MG63 (cell line): Measurements from ENCODE around the gene TBC1D9B. TPM values are rescaled to one million over a fixed set of nuclear protein-coding genes. Genes with fewer than 3 reads are reported as not detected.

Experiments
- DNase-seq: peaks from one replicate; pipeline ENCODE4 v3.0.0-alpha.2; 2020
- H3K27me3 ChIP-seq: fragments of 250-450 bp; sonication (Bioruptor Pico); 2 replicates; pipeline ENCODE4 v1.5.1; 2020; ENCODE audit warnings: mild to moderate bottlenecking, moderate library complexity
- H3K36me3 ChIP-seq: fragments of 250-450 bp; sonication (Bioruptor Pico); 2 replicates; pipeline ENCODE4 v1.5.1; 2020; ENCODE audit warnings: mild to moderate bottlenecking, moderate library complexity
- H3K4me3 ChIP-seq: fragments of 250-450 bp; sonication (Bioruptor Pico); 2 replicates; pipeline ENCODE4 v1.5.1; 2020; ENCODE audit warnings: mild to moderate bottlenecking, moderate library complexity
- H3K9me3 ChIP-seq: fragments of 250-450 bp; sonication (Bioruptor Pico); 2 replicates; pipeline ENCODE4 v1.5.1; 2020; ENCODE audit warnings: mild to moderate bottlenecking, moderate library complexity
- total RNA-seq: library from RNA; depleted of rRNA; stranded (reverse); fragments of >200 nt; shearing (Covaris generic); gene quantifications from 2 replicates; pipeline ENCODE4 v1.2.3, GENCODE V29; 2014; ENCODE audit warnings: low replicate concordance

Gene TBC1D9B
- total RNA-seq, 1 experiment from 2014 or later, result 101 TPM

GRCh38 chr5:179893958-179894895 is 13.5 kb downstream of the TBC1D9B start:
- H3K27me3 ChIP-seq, result no peaks in the 10 kb centered on the region
- H3K9me3 ChIP-seq, result no peaks in the 10 kb centered on the region
- H3K4me3 ChIP-seq, result no peak overlapping the region
- H3K36me3 ChIP-seq, result peaks cover 96% of the 10 kb centered on the region
- no peak for DNase-seq

- Histone ChIP-seq H3K27me3 (no peaks in the 10 kb centered on the region), H3K36me3 (peaks cover 95% of the 10 kb centered on the region), H3K4me3 (no peak overlapping the region), H3K9me3 (no peaks in the 10 kb centered on the region)
- no peak for DNase-seq
Observed at GRCh38 chr5:179893076-179893957, 14.4 kb downstream of the TBC1D9B start.

DNA sequence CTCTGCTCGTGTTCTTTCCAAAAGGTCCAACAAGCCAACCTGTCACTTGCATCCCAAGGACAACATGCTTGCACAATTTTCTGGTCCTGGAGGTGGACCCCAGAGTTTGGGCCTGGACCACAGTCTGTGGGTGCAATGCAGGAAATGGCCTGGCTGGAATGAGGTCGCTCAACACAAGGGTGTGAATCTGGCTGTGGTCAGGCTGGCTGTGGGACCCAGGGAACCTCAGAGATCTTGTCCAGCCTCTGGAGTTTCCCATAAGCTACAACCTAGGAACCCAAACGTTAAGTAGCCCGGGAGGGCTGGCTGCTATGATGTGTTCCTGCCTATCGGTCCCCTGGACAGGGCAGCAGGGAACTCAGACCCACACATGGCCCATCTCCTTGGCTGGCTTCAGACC is 15.4 kb downstream of the TBC1D9B start:
- H3K4me3 ChIP-seq, result no peak overlapping the region
- peaks cover 95% of the 10 kb centered on the region for H3K36me3 ChIP-seq
- no peaks in the 10 kb centered on the region for H3K27me3 ChIP-seq
- DNase-seq, result no peak
- H3K9me3 ChIP-seq, result no peaks in the 10 kb centered on the region

DNA sequence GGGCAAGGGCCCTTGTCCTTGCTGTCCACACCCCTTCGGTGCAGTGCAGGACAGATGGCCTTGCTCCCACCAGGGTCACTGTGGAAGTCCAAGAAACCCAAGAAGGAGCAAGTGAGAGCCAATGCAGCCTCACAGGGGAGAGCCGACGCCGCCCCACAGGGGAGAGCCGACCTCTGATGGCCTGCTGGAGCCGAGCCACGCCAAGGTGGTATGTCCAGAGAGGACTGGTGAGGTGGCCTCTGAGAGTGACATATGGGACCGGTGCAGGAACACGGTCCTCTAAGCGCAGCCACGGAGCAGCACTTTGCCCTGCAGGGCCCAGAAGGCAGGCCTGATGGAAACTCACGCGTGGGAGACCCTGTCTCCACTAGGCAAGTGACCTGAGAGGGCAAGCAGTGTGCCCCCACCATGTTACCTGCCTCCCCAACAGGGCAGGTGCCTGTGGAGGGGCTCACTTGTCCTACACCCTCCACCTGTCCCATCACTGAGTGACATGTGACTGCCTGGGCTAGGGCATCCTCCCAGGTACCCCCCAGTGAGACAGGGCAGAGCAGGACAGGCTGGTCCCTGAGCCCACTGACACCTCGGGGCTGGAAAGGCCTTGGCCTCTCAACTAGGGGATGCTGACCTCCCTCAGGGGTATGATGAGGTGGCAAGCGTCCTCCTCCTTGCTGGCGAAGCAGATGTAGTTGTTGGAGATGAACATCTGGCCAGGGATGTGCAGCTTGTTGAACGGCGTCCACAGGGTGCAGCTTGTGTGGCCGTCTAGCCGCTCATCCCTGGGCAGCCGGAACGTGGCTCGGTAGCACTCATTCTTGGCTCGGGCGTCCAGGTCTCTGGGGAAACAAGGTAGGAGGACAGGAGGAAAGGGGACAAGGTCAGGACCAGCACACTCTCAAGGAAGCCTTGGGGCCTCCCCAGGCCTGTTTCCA is 16.7 kb downstream of the TBC1D9B start:
- H3K4me3 ChIP-seq, result no peak overlapping the region
- H3K36me3 ChIP-seq, result peaks cover 97% of the 10 kb centered on the region
- no peaks in the 10 kb centered on the region for H3K27me3 ChIP-seq
- no peak for DNase-seq
- no peaks in the 10 kb centered on the region for H3K9me3 ChIP-seq

DNA sequence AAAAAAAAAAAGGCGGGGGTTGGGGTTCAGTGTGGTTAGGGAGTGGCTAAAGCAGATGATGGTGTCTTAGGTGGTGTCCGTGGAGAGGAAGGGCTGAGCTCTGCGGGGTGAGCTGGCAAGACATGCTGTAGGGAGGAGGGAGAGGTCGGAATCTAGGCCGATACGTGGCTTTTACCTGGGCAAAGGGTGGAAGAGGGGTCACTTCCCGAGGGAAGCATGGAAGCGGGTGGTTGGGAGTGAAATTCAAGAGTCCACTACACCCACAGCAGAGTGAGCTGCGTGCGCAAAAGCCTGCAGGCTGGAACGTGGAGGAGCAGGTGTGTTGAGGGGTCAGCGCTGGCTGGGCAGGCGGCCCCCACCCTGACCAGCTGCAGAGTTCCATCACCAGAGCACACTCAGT is 17.8 kb downstream of the TBC1D9B start:
- peaks cover 8% of the 10 kb centered on the region; the same call in 1 of the 2 replicates for H3K9me3 ChIP-seq
- H3K27me3 ChIP-seq, result no peaks in the 10 kb centered on the region
- H3K4me3 ChIP-seq, result no peak overlapping the region
- H3K36me3 ChIP-seq, result peaks cover 97% of the 10 kb centered on the region
- no peak for DNase-seq

- no peak overlapping the region for H3K4me3 ChIP-seq
- no peak for DNase-seq
- no peaks in the 10 kb centered on the region for H3K27me3 ChIP-seq
- peaks cover 22% of the 10 kb centered on the region for H3K9me3 ChIP-seq
- peaks cover 98% of the 10 kb centered on the region for H3K36me3 ChIP-seq
Observed at GRCh38 chr5:179887802-179888201, 19.9 kb downstream of the TBC1D9B start.

GRCh38 chr5:179887095-179887494 is 20.6 kb downstream of the TBC1D9B start:
- Histone ChIP-seq H3K4me3 (no peak overlapping the region), H3K9me3 (peaks cover 27% of the 10 kb centered on the region), H3K36me3 (peaks cover 98% of the 10 kb centered on the region), H3K27me3 (no peaks in the 10 kb centered on the region)
- DNase-seq, result no peak

DNA sequence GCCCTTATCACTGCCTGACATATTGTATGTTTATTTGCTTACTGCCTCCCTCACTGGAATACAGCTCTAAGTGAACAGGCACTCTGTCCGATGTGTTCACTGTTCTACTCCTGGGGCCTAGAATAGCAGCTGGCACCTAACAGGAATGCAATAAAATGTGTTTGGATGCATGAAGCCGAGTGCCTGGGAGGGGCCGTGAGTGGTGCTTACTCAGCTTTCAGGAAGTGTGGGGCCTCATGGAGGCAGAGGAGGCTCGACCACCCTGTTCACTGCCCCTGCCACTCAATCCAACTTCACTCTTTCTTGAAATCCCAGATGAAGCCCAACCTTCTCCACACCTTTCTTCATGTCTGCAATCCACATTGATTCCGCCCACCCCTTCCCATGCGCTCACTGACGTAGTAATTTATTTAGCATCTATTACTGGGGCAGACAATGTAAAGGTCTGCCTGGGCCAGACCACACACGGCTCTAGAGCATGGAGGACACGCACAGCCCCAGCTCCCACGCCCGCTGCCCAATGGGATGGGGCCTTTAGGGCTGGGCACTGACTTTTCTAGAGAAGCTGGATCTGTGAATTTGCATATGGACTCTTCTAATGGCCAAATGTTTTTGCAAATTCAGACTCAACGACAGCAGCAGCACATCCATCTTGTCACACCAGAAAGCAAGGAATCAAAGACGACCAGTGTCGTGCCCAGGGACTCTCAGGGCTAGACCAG is 21.3 kb downstream of the TBC1D9B start:
- Histone ChIP-seq H3K4me3 (no peak overlapping the region), H3K36me3 (peaks cover 98% of the 10 kb centered on the region), H3K9me3 (peaks cover 27% of the 10 kb centered on the region), H3K27me3 (no peaks in the 10 kb centered on the region)
- no peak for DNase-seq

DNA sequence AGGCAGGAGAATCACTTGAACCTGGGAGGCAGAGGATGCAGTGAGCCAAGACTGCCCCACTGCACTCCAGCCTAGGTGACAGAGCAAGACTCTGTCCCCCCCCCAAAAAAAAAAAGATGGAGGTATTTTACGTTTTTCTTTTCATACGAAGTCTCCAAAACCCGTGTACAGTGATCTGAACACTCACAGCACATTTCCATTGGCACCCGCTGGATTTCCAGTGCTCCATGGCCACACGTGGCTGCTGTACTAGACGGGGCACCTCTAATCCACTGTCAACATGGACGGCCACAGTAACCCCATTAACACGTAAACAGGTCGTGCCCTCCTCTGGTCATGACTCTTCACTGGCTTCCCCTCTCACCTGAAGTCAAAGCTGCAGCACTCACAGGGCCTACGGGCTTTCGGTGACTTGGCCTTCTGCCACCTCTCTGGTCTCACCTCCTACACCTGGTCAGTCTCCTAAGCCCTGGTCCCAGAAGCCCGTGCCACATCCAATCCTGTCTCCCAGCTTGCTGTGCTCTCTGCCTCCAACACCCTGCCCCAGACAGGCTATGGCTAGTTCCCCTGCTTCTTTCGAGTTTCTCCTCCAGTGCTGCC is 22.1 kb downstream of the TBC1D9B start:
- DNase-seq, result no peak
- peaks cover 98% of the 10 kb centered on the region for H3K36me3 ChIP-seq
- H3K27me3 ChIP-seq, result no peaks in the 10 kb centered on the region
- no peak overlapping the region for H3K4me3 ChIP-seq
- peaks cover 27% of the 10 kb centered on the region for H3K9me3 ChIP-seq

GRCh38 chr5:179883163-179883562 is 24.5 kb downstream of the TBC1D9B start:
- Histone ChIP-seq H3K4me3 (no peak overlapping the region), H3K36me3 (peaks cover 100% of the 10 kb centered on the region), H3K27me3 (no peaks in the 10 kb centered on the region), H3K9me3 (peaks cover 27% of the 10 kb centered on the region)
- DNase-seq, result no peak

DNA sequence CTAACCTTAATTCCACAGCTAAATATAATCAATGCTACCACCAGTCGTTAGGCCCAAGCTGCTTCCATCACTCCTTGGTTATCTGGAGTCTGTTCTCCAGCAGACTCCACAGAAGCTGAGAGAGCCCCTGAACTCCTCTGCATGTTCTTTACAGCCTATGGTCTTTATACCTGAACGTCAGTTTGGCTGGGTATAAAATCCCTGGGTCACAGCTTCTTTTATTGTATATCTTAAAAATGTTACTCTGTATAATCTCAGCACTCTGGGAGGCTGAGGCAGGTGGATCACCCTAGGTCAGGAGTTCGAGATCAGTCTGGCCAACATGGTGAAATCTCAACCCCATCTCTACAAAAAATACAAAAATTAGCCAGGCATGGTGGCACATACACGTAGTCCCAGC is 25.4 kb downstream of the TBC1D9B start:
- no peak for DNase-seq
- Histone ChIP-seq H3K36me3 (peaks cover 99% of the 10 kb centered on the region), H3K27me3 (no peaks in the 10 kb centered on the region), H3K9me3 (peaks cover 27% of the 10 kb centered on the region), H3K4me3 (no peak overlapping the region)

DNA sequence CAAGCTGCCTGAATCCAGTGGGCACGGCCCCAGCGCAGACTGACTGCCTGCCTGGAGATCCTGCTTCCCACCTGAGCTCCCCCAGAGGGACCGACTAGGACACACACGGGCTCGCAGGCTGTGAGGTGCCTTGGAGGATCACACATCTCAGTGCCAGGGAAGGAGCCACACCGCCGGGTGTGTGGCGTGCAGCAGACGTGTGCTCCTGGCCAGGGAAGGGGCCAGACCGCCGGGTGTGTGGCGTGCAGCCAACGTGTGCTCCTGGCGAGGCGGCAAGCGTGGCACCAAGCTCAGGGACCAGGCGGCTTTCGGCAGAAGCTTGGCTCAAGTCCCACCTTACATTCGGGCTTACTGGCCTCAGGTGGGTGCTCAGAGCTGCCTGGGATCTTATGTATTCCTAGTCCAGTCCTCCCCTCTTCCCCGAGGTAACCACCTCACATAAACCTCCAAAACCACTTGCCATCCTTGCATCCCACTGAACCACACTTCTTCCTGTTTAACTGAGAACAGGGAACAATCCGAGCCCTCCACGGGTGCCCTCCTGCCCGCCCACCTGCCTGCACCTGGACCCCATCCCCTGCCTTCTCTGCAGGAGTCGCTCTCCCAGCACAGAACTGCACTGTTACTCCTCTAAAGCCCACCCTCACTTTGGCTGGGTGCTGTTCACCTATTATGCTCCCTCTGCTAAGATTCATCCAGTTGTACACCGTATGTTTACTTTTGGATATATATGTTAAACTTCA is 26.7 kb downstream of the TBC1D9B start:
- H3K27me3 ChIP-seq, result no peaks in the 10 kb centered on the region
- no peak overlapping the region for H3K4me3 ChIP-seq
- no peak for DNase-seq
- H3K36me3 ChIP-seq, result peaks cover 99% of the 10 kb centered on the region
- peaks cover 27% of the 10 kb centered on the region for H3K9me3 ChIP-seq

DNA sequence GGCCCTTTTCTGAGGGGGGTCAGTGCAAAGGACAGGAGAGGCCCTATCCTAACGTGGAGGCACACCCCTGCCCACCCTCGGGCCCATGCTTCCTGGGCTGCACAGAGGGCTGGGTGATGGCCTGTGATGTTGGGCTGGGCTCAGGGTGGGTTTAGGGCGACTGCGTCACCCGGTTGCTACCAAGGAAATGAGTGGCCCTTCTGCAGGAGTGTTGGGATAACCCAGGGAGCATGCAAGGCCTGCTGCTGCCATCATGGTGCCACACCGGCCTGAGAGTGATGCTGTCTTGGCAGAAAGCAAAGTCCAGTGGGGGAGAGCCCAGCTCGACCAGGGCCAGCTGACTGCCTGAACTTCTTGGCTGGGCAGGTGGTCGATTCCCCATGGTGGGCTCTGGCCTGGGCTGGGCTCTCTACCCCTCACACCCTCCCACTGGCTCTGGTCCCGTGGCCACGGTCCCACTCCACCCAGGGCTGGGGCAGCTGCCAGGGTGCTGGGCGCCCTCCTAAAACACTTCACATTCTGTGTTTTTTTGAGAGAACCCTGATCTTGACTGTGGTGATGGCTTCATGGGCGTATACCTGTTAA is 27.5 kb downstream of the TBC1D9B start:
- no peak for DNase-seq
- Histone ChIP-seq H3K27me3 (no peaks in the 10 kb centered on the region), H3K9me3 (peaks cover 20% of the 10 kb centered on the region), H3K4me3 (no peak overlapping the region), H3K36me3 (peaks cover 99% of the 10 kb centered on the region)

DNA sequence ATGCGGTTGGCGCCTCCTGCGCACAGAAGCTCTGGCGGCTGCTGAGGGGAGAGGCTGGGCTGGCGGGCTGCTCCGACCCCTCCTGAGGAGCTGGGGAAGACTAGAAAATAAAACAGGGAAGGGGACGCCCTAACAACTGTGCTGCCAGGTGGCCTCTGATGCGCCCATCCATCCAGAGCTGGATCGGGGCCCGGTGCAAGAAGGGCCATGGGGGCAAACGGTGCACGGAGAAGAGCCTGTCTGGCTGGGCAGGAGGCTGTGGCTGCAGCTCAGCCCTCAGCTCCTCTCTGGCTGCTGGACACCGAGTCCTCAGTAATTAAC is 28.0 kb downstream of the TBC1D9B start:
- Histone ChIP-seq H3K36me3 (peaks cover 99% of the 10 kb centered on the region), H3K27me3 (no peaks in the 10 kb centered on the region), H3K9me3 (peaks cover 18% of the 10 kb centered on the region), H3K4me3 (no peak overlapping the region)
- DNase-seq, result no peak
